ENCODE results near the gene RAC2.
"Not testable (repeated sequence)": the region's sequence is repeated elsewhere in the genome, so short reads cannot be mapped to it uniquely, and the experiment has no call there.

Gene RAC2

GRCh38 chr22:37254209-37254866 lies 10.3 kb upstream of the RAC2 start:
- DNase-seq: no peak

GRCh38 chr22:37253126-37253660 lies 9.1 kb upstream of the RAC2 start:
- no peak for DNase-seq

GRCh38 chr22:37251836-37252235 lies 7.8 kb upstream of the RAC2 start:
- DNase-seq: not testable (repeated sequence)

GRCh38 chr22:37249986-37250385 lies 5.9 kb upstream of the RAC2 start:
- no peak for DNase-seq

GRCh38 chr22:37248251-37248650 lies 4.2 kb upstream of the RAC2 start:
- DNase-seq: no peak

- no peak for DNase-seq
Measured at GRCh38 chr22:37245740-37246139, 1.7 kb upstream of the RAC2 start.

GRCh38 chr22:37244922-37245722 lies 1.1 kb upstream of the RAC2 start:
- no peak for DNase-seq

- no peak for DNase-seq
Measured at GRCh38 chr22:37243402-37244113, 511 bp downstream of the RAC2 start.

- no peak for DNase-seq
Measured at GRCh38 chr22:37242395-37242918, 1.6 kb downstream of the RAC2 start.

GRCh38 chr22:37241351-37242142 lies 2.5 kb downstream of the RAC2 start:
- no peak for DNase-seq

GRCh38 chr22:37240941-37241320 lies 3.1 kb downstream of the RAC2 start:
- DNase-seq: no peak

- no peak for DNase-seq
Measured at GRCh38 chr22:37240240-37240940, 3.7 kb downstream of the RAC2 start.

- DNase-seq: no peak
Measured at GRCh38 chr22:37239336-37240239, 4.5 kb downstream of the RAC2 start.

- no peak for DNase-seq
Measured at GRCh38 chr22:37237371-37238268, 6.4 kb downstream of the RAC2 start.

GRCh38 chr22:37235897-37236607 lies 8.0 kb downstream of the RAC2 start:
- DNase-seq: no peak

- no peak for DNase-seq
Measured at GRCh38 chr22:37234736-37235711, 9.0 kb downstream of the RAC2 start.

GRCh38 chr22:37233751-37234631 lies 10.1 kb downstream of the RAC2 start:
- no peak for DNase-seq
